Measurements from ENCODE around the gene RESP18.

- no peak for TF ChIP-seq REST (IDR thresholded peaks at IDR 0.05; ENCODE audit: insufficient read depth in 1 of 2, low read depth in 2 of 2, low read length in 1 of 2)
- TF ChIP-seq CTCF (IDR thresholded peaks at IDR 0.05), result no peak
- no peak for TF ChIP-seq POLR2AphosphoS5 (IDR thresholded peaks at IDR 0.05; ENCODE audit: low read depth, low read length)
- no peak for TF ChIP-seq TCF7L2 (IDR thresholded peaks at IDR 0.05; ENCODE audit: low read depth, low read length)
Observed at GRCh38 chr2:219291394-219291793, 41.1 kb downstream of the RESP18 start.
